ENCODE results near the gene TERT.

DNA sequence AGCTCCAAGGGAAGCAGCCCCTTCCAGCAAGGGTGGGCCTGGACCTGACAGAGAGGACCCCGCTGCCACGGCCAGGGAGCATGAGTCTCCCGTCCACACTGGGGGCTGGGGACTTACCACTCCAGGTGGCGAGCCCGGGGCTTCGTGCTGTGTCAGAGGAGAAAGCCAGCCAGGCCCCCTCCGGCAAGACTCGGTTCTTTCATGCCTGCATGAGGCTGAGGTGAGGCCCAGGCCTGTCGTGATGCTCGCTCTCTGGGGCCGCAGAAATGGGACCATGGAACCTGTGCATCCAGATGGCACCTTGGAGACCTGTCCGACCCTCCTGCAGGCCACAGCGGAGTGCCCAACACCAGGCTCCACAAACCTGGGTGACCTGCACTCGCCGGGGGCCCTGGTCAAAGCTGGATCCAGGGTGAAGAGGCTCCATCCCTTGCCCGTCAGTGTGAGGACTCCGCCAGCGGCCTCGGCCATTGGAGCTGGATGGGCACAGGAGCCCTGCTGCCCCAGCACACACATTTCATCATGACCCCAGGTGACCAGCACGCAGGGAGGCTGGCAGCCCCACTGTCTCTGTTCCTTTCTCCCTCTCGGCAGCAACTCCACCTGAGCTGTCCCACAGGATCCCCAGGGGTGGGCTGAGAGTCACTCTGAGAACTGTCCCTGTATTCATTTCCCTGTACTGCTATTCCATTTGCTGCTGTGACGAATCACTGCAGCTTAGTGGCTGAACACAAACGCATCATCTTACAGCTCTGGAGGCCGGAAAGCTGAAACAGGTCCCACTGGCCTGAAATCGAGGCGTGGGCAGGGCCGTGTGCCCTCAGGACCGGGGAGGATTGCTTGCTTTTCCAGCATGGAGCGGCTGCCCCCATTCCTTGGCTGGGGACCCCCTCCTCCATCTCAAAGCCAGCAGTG lies 45.2 kb downstream of the TERT start:
- TF ChIP-seq POLR2A (IDR thresholded peaks at IDR 0.05; ENCODE audit: low read depth, low read length) (no peak), POLR2AphosphoS5 (IDR thresholded peaks at IDR 0.05; ENCODE audit: low read depth, low read length) (no peak), TAF1 (IDR thresholded peaks at IDR 0.05; ENCODE audit: borderline replicate concordance, low read depth, low read length) (no peak)
